Measurements from ENCODE around the gene UBXN6.

GRCh38 chr19:4399812-4400134, 57.8 kb downstream of the UBXN6 start:
- TF ChIP-seq CTCF (IDR thresholded peaks at IDR 0.05) (no peak), POLR2A (IDR thresholded peaks at IDR 0.05) (no peak)

Measured in heart left ventricle (tissue), 13 donors.